GM03348 (cell line): ENCODE measurements around the gene SELENOS.

Experiments used
- DNase-seq: peaks from one replicate; pipeline ENCODE4 v3.0.0; 2012; ENCODE audit warnings: low spot score

Gene SELENOS

GRCh38 chr15:101276501-101277037, 716 bp downstream of the SELENOS start:
- DNase-seq: peak; percentile 50

DNA sequence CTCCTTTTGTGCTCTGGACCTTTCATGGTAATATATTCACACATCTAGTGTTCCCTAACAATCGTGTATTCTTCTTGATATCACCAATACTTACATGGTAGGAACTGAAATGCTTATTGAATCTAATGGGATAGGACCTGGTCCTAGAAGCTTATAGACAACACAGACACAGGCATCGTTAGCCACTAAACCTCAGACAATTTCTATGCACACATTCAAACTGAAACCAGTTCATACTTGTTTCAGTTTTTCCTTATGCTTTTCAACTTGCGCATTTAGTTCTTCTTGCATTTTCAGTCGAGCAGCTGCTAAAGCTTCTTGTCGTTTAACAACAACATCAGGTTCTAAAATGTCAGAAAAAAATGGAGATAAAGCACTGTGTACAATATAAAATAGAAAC, 2.3 kb downstream of the SELENOS start:
- DNase-seq: no peak

GRCh38 chr15:101273534-101273933, 3.8 kb downstream of the SELENOS start:
- no peak for DNase-seq

DNA sequence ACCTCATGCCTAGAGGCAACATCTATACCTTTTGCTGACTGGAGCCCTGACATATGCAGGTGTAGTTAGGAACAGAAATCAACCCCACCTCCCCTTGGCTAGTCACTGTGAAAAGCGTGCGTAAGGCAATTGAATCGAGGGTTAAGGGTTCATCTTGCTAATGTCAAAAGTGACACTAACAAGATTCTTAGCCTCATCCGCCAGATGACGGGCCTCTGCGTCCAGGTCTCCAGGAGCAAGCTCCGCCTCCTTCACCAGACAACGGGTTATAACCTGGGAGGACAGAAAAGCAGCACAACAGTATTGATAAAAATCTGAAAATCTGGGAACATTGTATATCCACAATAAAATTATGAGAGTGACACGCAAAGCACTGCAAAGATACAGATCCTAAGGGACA, 4.7 kb downstream of the SELENOS start:
- no peak for DNase-seq

GRCh38 chr15:101269479-101270223, 7.6 kb downstream of the SELENOS start:
- peak; percentile 19 for DNase-seq

DNA sequence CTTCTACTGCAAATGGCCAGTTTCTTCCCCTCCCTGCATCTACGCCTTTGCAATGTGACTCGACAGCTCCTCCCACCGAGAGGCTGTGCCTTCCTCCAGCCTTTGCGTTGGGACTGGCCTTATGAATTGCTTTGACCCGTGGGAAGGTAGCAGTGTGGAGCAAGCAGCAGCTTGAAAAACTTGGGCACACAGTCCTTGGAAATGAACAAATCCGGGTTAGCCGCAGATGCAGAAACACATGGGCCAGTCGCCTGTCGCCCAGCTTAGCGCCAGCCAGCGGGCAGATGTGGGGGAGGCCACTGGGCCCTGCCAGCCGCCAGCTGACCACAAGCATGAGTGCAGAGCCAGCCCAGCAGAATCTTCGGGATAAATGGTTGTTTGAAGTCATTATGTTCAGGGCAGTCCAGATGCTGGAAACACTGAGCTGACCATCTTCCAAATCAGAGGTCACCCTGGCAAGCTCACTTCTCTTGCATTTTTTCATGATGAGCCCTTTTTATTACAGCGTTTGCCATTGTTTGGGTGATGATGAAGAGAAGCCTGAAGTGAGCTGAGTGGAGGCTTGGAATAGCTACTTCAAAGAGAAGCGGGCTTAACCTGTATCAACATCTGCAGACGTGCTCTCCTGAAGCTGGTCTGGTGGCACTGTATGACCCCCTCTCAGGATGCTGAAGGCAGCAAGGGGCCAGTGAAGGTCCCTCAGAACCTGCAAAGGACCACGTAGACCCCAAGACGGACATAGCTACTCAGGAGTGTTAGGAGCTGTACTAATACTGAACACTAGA, 9.8 kb downstream of the SELENOS start:
- peak; percentile 87 for DNase-seq

GRCh38 chr15:101266787-101267186, 10.5 kb downstream of the SELENOS start:
- DNase-seq: no peak

- DNase-seq: no peak
Measured at GRCh38 chr15:101266034-101266433, 11.3 kb downstream of the SELENOS start.

DNA sequence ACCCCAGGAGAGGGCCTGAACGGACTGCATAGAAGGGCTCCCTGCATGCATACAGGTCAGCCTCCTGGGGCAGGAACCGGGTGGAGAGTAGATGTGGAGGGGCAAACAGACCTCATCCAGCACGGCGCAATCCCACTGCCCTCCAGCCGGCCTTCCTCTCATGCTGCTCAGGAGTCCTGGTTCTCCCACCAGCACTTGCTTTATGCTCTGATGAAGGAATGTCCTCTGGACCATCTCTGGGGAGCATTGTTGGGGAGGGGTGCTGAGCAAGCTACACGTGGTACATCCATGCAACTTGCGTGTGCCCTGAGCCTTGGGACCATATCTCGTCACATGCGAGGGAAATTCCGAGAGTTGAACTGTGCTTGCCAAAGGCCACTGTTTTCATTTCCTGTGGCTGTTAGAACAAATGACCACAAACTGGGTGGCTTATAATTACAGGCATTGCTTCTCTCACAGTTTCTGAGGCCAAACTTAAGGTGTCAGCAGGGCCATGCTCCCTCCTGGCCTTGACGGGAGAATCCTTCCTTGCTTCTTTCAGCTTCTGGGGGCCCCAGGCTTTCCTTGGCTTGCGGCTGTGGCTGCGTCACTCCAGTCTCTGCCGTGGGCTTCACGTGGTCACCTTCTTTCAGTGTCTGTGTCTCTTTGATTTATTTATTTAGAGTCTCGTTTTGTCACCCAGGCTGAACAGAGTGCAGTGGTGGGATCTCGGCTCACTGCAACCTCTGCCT, 12.2 kb downstream of the SELENOS start:
- DNase-seq: no peak

- no peak for DNase-seq
Measured at GRCh38 chr15:101264011-101264410, 13.3 kb downstream of the SELENOS start.

GRCh38 chr15:101262551-101262950, 14.7 kb downstream of the SELENOS start:
- no peak for DNase-seq

DNA sequence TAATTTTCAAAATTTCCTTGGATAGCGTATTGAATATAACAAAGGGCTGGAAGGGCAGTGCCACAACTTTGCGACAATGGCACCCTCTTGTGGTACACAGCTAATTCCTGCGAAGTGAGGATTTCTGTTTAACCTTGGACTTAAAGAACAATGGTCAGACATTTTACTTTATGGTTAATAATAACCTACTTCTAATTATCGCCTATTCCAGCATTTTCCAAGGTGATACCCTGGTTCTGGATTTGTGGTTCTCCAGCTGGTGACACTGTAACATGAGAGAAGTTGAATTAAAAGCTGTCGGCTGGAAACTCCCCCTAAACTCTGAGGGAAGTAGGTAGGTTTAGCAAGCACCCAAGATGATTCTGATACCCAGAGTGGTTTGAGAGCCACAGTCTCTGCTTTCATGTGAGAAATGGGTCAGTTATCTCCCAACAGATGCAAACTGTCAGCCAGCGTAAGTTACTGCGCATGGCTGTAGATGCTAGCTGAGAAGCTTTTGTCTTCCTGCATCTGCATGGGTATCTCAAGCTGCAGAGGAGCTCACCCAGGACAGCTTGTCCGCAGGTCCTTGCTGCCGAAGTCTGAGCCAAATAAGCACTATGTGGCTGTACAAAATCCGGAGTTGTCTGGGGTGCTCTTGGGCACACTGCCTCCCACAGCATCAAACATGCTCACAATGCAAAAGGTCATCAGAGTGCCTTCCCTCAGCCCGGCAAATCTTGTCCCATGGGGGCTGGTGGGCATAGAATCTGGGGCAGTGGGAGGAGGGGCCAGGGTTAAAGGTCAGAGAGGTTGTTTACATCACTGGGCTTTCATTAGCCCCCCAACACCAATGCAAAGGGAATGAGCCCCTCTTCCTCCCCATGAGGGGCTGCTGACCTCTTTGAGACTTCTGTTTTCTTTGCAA, 18.8 kb downstream of the SELENOS start:
- peak; percentile 67 for DNase-seq

DNA sequence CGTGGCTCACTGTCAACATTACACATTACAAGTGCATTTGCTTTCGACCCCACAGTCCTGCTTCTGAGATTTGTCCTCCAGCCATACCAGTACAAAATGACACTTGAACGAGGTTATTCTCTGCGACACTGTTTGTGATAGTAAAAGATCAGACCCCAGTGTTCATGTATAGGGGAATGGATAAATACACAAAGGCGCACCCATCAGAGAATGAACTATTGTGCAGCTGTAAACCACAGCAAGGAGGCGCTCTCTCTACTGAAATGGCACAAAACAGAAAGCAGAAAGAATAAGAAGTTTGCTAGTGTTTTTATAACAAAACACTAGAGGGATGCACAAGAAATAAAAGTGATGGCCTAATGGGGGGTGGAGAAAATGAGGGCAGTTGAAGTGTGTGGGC, 20.5 kb downstream of the SELENOS start:
- DNase-seq: no peak

DNA sequence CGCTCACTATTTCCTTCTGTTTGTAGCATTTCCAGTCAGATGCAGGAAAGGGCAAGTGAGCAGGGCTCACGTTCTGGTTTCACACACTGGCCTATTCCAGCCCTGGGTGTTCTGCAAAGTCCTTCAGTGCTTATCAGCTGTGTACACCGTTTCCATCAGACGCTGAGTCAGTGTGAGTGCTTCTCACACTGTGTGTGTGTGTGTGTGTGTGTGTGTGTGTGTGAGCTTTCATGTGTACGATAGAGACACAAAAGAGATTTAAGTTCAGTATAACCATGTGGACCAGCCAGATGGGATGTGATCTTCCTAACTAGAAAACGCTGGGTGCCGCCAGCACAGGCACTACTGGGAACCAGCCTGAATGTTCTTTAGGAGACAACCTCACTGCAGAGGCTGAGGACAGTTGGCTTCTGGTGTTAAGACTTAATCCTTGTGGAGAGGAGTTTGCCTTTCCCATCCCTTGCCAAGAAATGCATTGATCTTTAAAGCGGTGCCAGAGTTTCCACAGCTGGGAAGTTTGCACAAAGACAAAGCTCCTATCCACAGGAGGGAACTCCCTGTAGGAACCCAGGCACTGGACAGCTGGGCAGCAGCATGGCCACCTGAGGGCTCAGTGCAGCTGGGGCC, 21.6 kb downstream of the SELENOS start:
- DNase-seq: no peak

DNA sequence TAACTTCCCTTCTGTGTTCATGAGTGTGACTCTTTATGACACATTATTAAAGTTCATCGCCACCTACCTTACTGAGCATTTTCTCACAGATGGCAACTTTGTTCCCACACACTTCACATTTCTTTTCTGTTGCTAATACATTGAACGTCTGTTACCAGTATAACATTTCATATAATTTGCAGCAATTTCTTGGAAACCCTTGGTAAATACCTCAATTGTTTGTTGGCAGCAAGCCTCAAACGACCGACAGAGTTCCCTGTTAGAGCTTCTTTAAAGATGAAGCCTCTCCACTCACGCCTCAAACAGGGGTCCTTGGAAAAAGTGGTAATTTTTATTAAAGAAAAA, 22.3 kb downstream of the SELENOS start:
- DNase-seq: no peak

DNA sequence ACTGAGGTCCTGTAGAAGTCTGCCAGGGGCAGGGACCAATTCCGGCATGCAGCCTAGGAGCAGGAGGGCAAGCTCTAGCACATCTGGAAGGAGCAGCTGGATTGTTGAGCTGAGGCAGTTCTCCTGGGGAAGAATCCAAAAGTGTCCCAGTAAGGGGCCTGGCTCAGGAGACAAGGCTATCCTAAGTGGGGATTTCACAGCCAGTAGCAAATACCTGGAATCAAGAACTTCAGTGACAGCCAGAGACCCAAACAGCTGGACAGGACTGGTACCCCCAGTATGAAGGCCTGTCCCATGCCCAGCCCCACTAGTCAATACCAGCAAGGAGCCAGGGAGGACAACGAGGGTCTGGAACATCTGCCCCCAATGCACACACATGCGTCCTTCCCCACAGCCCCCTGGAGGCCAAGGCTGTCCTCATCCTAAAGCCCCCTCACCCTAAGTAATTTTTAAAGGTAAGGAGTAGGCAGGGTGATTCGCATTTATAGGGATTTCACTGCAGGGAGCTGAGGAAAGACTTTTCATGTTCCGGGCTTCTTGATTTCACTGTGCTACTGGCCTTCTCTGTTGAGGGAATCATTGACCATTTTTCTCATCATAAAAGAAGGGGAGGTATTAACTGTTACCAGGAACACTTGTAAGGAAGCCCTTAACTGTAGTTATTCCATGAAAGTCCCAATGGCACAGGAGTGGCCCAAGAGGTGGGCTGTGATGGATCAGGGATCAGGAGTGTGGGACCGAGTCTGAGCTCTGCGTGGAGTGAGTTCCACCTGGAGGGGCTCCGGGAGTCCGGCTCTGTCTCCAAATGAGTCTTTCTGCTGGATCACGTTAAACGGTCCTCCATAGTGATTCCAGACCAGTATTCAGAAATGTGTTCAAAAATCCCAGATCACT, 22.9 kb downstream of the SELENOS start:
- DNase-seq: no peak

DNA sequence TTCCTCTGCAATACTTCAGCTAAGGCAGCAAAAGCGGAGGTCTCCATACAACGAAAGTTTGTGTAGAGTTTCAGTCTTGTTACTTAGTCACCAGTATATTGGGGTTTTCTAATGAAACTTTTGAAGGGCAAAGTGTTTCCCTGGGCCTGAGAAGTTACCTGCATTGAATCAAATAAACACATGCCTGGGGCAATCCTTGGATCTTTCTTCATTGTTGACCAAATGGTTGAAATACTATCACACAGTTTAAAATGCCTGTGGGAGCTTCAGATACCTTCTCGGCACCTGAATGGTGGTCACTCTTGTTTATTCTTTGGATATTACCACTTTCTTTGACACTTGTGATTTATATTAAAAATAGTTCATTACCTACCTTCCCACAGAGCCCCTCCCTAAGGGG, 24.4 kb downstream of the SELENOS start:
- no peak for DNase-seq

DNA sequence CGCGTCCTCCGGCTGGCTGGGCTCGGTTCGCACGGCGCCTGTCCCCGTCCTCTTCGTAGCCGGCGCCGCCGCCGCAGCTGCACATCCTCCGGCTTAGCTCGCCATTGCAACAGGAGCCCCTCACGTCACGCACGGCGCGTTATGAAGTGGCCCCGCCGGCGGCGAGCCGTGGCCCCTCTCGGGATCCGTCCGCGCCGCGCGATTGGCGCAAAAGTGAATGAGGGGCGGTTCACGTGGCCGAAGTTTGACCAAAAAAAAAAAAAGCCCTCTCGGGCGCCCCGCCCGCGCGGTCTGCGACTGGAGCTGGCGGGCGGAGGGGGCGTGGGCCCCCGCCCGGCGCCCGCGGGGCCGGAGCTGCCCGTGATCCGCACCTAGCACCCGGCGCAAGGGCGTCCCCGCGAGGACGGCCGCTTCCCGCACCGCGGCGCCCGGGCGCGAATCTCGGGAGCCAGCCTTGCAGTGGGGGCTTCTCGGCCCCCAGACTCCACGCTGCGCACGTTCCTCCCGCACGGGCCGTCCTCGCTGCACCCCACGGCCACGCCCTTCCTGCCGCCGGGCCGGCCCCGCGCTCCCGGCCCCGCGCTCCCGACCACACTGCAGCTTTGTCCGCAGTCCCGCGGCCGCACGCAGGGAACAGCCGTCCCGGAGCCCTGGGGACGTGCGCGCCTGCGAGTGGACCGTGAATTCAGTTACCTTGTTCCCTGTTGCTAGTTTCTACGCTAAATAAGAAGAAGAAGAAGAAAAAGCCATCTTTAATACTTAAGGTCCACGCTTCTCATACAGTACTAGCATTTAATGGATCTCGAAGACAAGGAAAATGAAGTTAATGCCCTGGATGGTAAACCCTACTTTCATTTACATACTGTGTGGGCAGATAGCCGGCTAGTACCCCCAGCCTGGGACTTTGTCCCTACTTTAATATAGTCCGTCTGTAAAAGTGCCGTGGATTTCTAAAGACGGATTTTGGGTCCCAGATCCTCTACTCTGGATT, 25.2 kb downstream of the SELENOS start, which contains the start of gene CHSY1:
TSS of gene CHSY1 (minus strand) at position 219 of the 991 bp plus-strand sequence. CDS start 592 bp downstream, outside the sequence.
- peak; percentile 93 for DNase-seq
